ENCODE data around the gene MRGPRG.

MRGPRG gene

GRCh38 chr11:3188496-3189195, 30.0 kb downstream of the MRGPRG start:
- no peak for DNase-seq (ENCODE audit: insufficient read length, low spot score)
- TF ChIP-seq CTCF (IDR thresholded peaks at IDR 0.05; ENCODE audit: insufficient read depth, missing control alignments): no peak
- FAIRE-seq: no peak

GRCh38 chr11:3186166-3186953, 32.3 kb downstream of the MRGPRG start:
- FAIRE-seq: no peak
- no peak for TF ChIP-seq CTCF (IDR thresholded peaks at IDR 0.05; ENCODE audit: insufficient read depth, missing control alignments)
- DNase-seq (ENCODE audit: insufficient read length, low spot score): no peak

GRCh38 chr11:3184732-3185347, 33.8 kb downstream of the MRGPRG start:
- no peak for TF ChIP-seq CTCF (IDR thresholded peaks at IDR 0.05; ENCODE audit: insufficient read depth, missing control alignments)
- DNase-seq (ENCODE audit: insufficient read length, low spot score) (no peak), FAIRE-seq (no peak)

GRCh38 chr11:3183523-3183922, 35.1 kb downstream of the MRGPRG start:
- no peak for FAIRE-seq
- DNase-seq (ENCODE audit: insufficient read length, low spot score): no peak
- TF ChIP-seq CTCF (IDR thresholded peaks at IDR 0.05; ENCODE audit: insufficient read depth, missing control alignments): no peak

GRCh38 chr11:3182462-3182852, 36.2 kb downstream of the MRGPRG start:
- DNase-seq (ENCODE audit: insufficient read length, low spot score): no peak
- TF ChIP-seq CTCF (IDR thresholded peaks at IDR 0.05; ENCODE audit: insufficient read depth, missing control alignments): no peak
- FAIRE-seq: no peak

GRCh38 chr11:3181725-3182461, 36.7 kb downstream of the MRGPRG start:
- no peak for DNase-seq (ENCODE audit: insufficient read length, low spot score)
- no peak for FAIRE-seq
- no peak for TF ChIP-seq CTCF (IDR thresholded peaks at IDR 0.05; ENCODE audit: insufficient read depth, missing control alignments)

Data from D721Med (cell line).